KMS-11 (cell line): ENCODE data around the gene RNF19B.
A peak's percentile ranks its signal among the peaks of the same experiment; 100 is the strongest.

Experiments used
- H2AFZ ChIP-seq: fragments of 200-600 bp; sonication (generic); 2 replicates; pipeline ENCODE4 v1.6.1; 2016; ENCODE audit warnings: antibody characterized with exemption, mixed run types, low read depth
- H3K27ac ChIP-seq: fragments of 200-600 bp; sonication (generic); 2 replicates; pipeline ENCODE4 v1.6.1; 2016; ENCODE audit warnings: mild to moderate bottlenecking, mixed run types
- H3K27me3 ChIP-seq: fragments of 200-600 bp; sonication (generic); 2 replicates; pipeline ENCODE4 v1.6.1; 2017; ENCODE audit warnings: mild to moderate bottlenecking, low read depth, mixed run types, moderate library complexity; ENCODE audit not compliant: insufficient read depth
- H3K36me3 ChIP-seq: fragments of 200-600 bp; sonication (generic); 2 replicates; pipeline ENCODE4 v1.6.1; 2017; ENCODE audit warnings: mild to moderate bottlenecking, mixed run types; ENCODE audit not compliant: insufficient read depth
- H3K4me1 ChIP-seq: fragments of 200-600 bp; sonication (generic); 2 replicates; pipeline ENCODE4 v1.6.1; 2016; ENCODE audit warnings: mild to moderate bottlenecking, low read depth, mixed run types; ENCODE audit not compliant: poor library complexity, severe bottlenecking
- H3K4me2 ChIP-seq: fragments of 200-600 bp; sonication (generic); 2 replicates; pipeline ENCODE4 v1.7.0; 2016; ENCODE audit warnings: mild to moderate bottlenecking, mixed run types
- H3K4me3 ChIP-seq: fragments of 200-600 bp; sonication (generic); IDR thresholded peaks from 2 replicates; pipeline ENCODE4 v1.6.1; 2017; ENCODE audit warnings: low read depth, low read length, mixed read lengths; ENCODE audit not compliant: insufficient read depth
- H3K79me2 ChIP-seq: fragments of 200-600 bp; sonication (generic); 2 replicates; pipeline ENCODE4 v1.6.1; 2016; ENCODE audit warnings: low read depth, mixed run types; ENCODE audit not compliant: insufficient read depth
- H3K9ac ChIP-seq: fragments of 200-600 bp; sonication (generic); 2 replicates; pipeline ENCODE4 v1.6.1; 2016; ENCODE audit warnings: mild to moderate bottlenecking, mixed run types
- H4K20me1 ChIP-seq: fragments of 200-600 bp; sonication (generic); 2 replicates; pipeline ENCODE4 v1.6.1; 2016; ENCODE audit warnings: mild to moderate bottlenecking, mixed run types; ENCODE audit not compliant: insufficient read depth
- CTCF ChIP-seq: fragments of 200-600 bp; sonication (generic); conservative IDR thresholded peaks from 2 replicates; pipeline ENCODE4 v1.6.1; 2017; ENCODE audit warnings: low read depth, mild to moderate bottlenecking, antibody characterized with exemption, low read length, moderate library complexity, mixed read lengths

Gene RNF19B

DNA sequence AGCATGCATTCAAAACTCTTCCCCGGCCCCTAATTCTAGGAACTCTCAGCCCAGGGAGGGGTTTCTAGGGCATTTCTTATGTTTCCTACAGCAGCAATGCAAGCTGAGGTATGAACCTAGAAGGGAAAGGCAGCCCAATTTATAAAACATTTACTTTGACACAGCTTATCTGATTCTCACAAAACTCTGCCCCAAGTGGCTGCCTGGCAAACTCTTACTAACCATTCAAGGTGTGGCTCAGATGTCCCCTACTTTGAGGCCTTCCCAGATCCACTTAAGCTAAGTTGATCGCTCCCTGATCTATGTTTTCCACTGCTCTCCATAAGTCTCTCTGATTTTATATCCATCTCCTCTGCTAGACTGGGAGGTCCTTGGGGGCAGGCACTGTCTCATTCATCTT lies 36.7 kb upstream of the RNF19B start:
- H3K4me3 ChIP-seq: no peak overlapping the region
- no peak overlapping the region for H3K9ac ChIP-seq
- peaks cover 52% of the 10 kb centered on the region for H3K4me1 ChIP-seq
- no peaks in the 10 kb centered on the region for H3K27me3 ChIP-seq
- no peaks in the 10 kb centered on the region for H4K20me1 ChIP-seq
- no peak overlapping the region for H3K27ac ChIP-seq
- no peak overlapping the region for H3K4me2 ChIP-seq
- no peaks in the 10 kb centered on the region for H3K79me2 ChIP-seq
- peak; percentile 18; the same call in 1 of the 2 replicates for TF ChIP-seq CTCF
- no peaks in the 10 kb centered on the region for H3K36me3 ChIP-seq
- H2AFZ ChIP-seq: no peak overlapping the region

DNA sequence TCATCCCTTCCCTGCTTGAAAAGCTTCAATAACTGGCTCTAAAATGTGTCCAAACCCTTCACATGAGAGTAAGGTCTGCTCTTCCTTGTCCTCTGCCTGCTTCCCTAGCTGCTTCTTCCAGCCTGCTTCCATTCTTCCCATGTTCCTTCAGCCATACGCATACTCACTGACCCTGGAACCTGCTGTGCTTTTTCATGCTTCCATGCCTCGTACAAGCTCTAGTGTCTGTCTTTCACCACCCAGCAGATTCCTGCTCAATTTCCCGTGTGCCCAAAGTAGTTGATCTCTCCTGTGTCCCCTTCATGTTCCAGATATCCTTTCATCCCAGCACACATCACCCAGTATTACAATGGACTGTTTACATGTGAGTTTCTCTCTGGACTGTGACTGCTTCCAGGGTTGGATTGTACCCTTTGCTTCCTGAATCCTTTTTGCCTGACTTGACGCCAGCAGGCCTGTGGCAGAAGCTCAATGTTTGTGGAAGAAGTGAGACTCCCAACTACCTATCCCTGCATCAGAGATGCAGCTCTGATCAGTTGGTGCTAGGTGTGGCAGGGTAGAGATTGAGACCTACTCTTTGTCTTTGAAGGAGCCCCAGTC lies 35.9 kb upstream of the RNF19B start:
- H3K4me3 ChIP-seq: no peak overlapping the region
- no peaks in the 10 kb centered on the region for H3K79me2 ChIP-seq
- H3K4me2 ChIP-seq: no peak overlapping the region
- no peak overlapping the region for H3K27ac ChIP-seq
- no peaks in the 10 kb centered on the region for H3K36me3 ChIP-seq
- TF ChIP-seq CTCF: no peak
- H2AFZ ChIP-seq: no peak overlapping the region
- no peaks in the 10 kb centered on the region for H3K27me3 ChIP-seq
- H4K20me1 ChIP-seq: no peaks in the 10 kb centered on the region
- H3K4me1 ChIP-seq: peaks cover 56% of the 10 kb centered on the region
- no peak overlapping the region for H3K9ac ChIP-seq

DNA sequence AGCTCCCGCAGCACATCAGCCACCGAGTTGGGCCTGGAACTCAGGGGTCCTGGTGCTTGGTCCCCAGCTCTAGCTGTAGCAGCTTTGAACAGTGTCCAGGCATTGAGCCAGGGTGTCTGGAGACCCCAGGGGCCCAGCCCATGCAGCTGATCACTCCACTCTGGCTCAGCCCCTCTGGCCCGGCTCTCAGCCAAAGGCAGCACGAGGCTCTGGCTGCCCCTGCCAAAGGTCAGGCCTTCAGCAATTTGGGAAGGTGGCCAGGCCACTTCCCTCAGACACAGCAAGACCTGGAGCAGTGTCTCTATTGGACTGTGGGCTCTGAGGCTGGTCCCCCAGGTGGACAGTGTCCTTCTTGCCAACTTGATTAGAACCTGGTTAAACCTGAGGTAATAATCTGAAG lies 34.4 kb upstream of the RNF19B start:
- Histone ChIP-seq H3K4me2 (no peak overlapping the region), H2AFZ (no peak overlapping the region), H3K9ac (no peak overlapping the region), H3K27me3 (no peaks in the 10 kb centered on the region), H3K36me3 (no peaks in the 10 kb centered on the region), H3K79me2 (no peaks in the 10 kb centered on the region), H3K4me3 (no peak overlapping the region), H3K4me1 (peaks cover 56% of the 10 kb centered on the region), H3K27ac (no peak overlapping the region), H4K20me1 (no peaks in the 10 kb centered on the region)
- TF ChIP-seq CTCF: no peak

DNA sequence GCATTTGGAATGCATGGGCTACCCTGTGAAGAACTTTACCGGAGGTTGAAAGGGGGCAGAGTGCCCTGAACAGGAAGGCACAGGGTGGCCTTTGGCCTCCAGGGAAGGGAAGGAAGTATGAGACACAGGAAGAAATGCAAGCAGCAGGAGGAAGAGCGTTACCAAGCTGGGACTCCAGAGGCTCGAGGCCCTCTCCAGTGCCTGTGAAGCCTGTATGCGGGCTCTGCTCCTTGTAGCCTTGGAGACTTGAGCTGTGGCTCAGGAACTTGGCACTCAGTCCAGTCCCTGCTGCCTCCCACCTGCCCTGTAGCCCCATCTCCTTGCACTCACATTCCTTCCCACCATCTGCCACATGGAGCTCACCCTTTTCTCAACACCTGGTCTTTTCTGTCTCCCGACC lies 33.5 kb upstream of the RNF19B start:
- H3K9ac ChIP-seq: no peak overlapping the region
- H3K36me3 ChIP-seq: no peaks in the 10 kb centered on the region
- H3K27ac ChIP-seq: no peak overlapping the region
- no peak overlapping the region for H3K4me3 ChIP-seq
- no peak for TF ChIP-seq CTCF
- no peak overlapping the region for H3K4me2 ChIP-seq
- peaks cover 56% of the 10 kb centered on the region for H3K4me1 ChIP-seq
- no peak overlapping the region for H2AFZ ChIP-seq
- no peaks in the 10 kb centered on the region for H3K79me2 ChIP-seq
- H4K20me1 ChIP-seq: no peaks in the 10 kb centered on the region
- H3K27me3 ChIP-seq: no peaks in the 10 kb centered on the region
